Memory B cell (primary cell): ENCODE data around the gene NT5M.

Source experiments
- ATAC-seq: fragments of 150-1000 bp; cut with Tn5 transposase; 2 replicates; pipeline ENCODE4 v1.10.0; 2021; ENCODE audit warnings: low read depth, mild to moderate bottlenecking, moderate library complexity
- DNase-seq, 2 donors: peaks; one replicate each; pipeline ENCODE4 v3.0.0; 2022; ENCODE audit warnings: low spot score in 2 of 2
- H3K27ac Mint-ChIP-seq: one replicate; pipeline ENCODE4 v1.8.0; 2022; ENCODE audit warnings: mild to moderate bottlenecking, moderate library complexity, mixed read lengths
- H3K27me3 Mint-ChIP-seq: one replicate; pipeline ENCODE4 v1.8.0; 2022; ENCODE audit warnings: mixed read lengths
- H3K36me3 Mint-ChIP-seq: one replicate; pipeline ENCODE4 v1.8.0; 2022; ENCODE audit warnings: mild to moderate bottlenecking, mixed read lengths
- H3K4me1 Mint-ChIP-seq: one replicate; pipeline ENCODE4 v1.8.0; 2022; ENCODE audit warnings: mixed read lengths
- H3K4me3 Mint-ChIP-seq: one replicate; pipeline ENCODE4 v1.8.0; 2022; ENCODE audit warnings: mild to moderate bottlenecking, moderate library complexity, mixed read lengths
- H3K9me3 Mint-ChIP-seq: one replicate; pipeline ENCODE4 v1.8.0; 2022; ENCODE audit warnings: mixed read lengths

Gene NT5M

GRCh38 chr17:17314501-17315071 is 11.4 kb downstream of the NT5M start:
- no peak overlapping the region for H3K4me3 Mint-ChIP-seq

DNA sequence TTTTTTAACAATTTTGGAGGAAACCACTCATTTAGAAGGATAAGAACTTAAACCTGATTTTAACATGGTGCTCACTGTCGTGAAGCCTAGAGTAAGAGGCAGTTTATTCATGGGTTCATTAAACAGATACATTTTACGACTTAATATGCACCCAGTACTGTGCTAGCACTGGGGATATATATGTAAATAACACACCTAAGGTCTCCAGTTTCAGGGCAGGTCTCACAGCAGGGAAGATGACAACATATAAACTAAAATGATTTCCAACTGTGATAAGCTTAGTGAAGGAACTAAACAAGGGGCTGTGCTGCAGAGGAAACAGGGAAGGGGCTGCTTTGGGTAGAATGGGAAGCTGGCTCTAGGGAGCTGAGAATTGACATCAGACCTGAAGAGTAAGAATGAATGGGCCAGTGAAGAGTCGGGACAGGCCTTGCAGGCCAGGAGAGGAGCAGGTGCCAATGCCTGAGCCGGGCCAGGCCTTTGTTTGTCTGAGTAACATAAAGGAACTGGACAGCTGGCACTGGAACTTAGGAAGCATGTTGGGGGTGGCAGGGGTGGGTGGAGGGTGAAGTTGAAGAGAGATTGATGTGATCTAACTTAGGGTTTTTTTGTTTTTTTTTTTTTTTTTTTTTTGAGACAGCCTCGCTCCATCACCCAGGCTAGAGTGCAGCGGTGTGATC is 12.1 kb downstream of the NT5M start:
- Mint-ChIP-seq H3K4me3 (no peak overlapping the region), H3K27me3 (no peaks in the 10 kb centered on the region)
- no peak for DNase-seq

More at GRCh38 chr17:17314501-17315071, 11.4 kb downstream of the NT5M start:
- DNase-seq (no peak), ATAC-seq (no peak)
- Mint-ChIP-seq H3K27ac (no peak overlapping the region), H3K4me1 (peaks cover 5% of the 10 kb centered on the region), H3K36me3 (no peaks in the 10 kb centered on the region), H3K9me3 (no peaks in the 10 kb centered on the region), H3K27me3 (no peaks in the 10 kb centered on the region)

DNA sequence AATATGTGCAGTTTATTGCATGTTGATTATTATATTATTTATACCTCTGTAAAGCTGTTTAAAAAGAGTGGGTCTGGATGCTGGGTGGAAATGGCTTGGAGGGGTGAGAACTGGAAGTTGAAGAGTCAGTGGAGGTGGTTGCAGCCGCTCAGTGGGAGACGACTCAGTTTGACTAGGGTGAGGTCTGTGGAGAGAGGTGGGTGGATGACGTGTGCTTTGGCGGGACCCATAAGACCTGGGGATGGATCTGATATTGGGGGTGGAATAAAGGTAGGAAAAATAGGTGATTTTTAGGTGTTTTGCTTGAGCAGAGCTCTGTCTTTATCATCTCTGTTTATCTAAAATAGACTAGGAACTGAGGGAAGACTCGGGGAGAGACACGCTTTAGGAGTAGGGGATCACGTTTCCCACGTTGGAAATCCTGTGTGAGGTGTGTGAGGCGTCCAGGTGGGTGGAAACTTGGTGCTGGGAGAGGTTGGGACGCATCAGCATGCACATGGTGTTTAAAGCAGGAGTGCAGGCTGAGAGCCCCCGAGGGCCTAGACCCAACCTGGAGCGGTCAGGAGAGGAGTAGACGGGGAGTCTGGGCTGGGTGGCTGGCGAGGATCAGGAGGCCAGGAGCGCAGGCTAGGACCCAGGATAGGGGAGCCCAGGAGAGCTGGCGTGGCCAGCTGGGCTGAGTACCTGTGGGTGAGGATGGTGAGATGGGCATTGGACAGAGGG is 17.2 kb downstream of the NT5M start:
- Mint-ChIP-seq H3K4me1 (no peaks in the 10 kb centered on the region), H3K4me3 (no peak overlapping the region), H3K27me3 (no peaks in the 10 kb centered on the region), H3K9me3 (no peaks in the 10 kb centered on the region), H3K36me3 (no peaks in the 10 kb centered on the region), H3K27ac (no peak overlapping the region)
- no peak for DNase-seq
- no peak for ATAC-seq

More for the DNA sequence above, 12.1 kb downstream of the NT5M start:
- Mint-ChIP-seq H3K4me1 (peaks cover 5% of the 10 kb centered on the region), H3K27ac (no peak overlapping the region), H3K9me3 (no peaks in the 10 kb centered on the region), H3K36me3 (no peaks in the 10 kb centered on the region)
- no peak for ATAC-seq

- H3K4me1 Mint-ChIP-seq = no peaks in the 10 kb centered on the region
- H3K9me3 Mint-ChIP-seq = no peaks in the 10 kb centered on the region
- H3K27ac Mint-ChIP-seq = no peak overlapping the region
- H3K4me3 Mint-ChIP-seq = no peak overlapping the region
- no peaks in the 10 kb centered on the region for H3K36me3 Mint-ChIP-seq
- DNase-seq (no peak), ATAC-seq (no peak)
- H3K27me3 Mint-ChIP-seq = no peaks in the 10 kb centered on the region
Measured at GRCh38 chr17:17320911-17321220, 17.7 kb downstream of the NT5M start.

DNA sequence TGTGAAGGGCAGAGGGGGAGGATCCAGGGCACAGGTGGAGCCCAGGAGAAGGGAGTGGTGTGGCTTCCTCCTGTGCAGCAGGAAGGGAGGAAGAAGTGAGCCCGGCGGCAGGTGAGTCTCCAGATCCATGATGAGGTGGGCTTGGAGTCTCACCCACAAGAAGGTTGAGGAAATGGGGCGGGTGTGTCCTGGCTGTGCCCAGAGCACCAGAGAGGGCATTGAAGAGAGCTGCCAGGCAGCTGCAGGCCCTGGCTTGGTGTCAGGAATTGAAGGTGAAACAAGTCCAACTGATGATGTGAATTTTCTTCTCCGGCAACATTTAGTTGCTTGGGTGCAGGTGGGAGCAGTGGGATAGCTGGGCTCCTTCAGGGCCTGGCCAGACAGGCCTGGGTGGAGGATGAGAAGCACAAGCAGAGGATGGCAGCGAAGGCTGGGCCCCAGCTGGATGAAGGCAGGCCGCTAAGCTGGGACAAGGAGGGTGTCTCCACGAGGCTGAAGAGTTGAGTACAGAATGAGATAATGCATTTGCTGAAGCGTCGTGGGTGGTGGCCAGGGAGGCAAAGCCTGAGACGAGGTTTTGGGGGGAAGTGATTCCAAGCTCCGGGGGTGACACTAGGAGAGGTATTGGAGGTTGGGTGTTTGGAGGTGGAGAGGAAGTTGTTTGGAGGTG is 18.3 kb downstream of the NT5M start:
- no peaks in the 10 kb centered on the region for H3K36me3 Mint-ChIP-seq
- H3K4me3 Mint-ChIP-seq = no peak overlapping the region
- H3K9me3 Mint-ChIP-seq = no peaks in the 10 kb centered on the region
- no peaks in the 10 kb centered on the region for H3K27me3 Mint-ChIP-seq
- DNase-seq (no peak), ATAC-seq (no peak)
- no peak overlapping the region for H3K27ac Mint-ChIP-seq
- H3K4me1 Mint-ChIP-seq = no peaks in the 10 kb centered on the region

- Mint-ChIP-seq H3K4me3 (no peak overlapping the region), H3K27ac (no peak overlapping the region)
Measured at GRCh38 chr17:17322516-17323510, 19.6 kb downstream of the NT5M start.

DNA sequence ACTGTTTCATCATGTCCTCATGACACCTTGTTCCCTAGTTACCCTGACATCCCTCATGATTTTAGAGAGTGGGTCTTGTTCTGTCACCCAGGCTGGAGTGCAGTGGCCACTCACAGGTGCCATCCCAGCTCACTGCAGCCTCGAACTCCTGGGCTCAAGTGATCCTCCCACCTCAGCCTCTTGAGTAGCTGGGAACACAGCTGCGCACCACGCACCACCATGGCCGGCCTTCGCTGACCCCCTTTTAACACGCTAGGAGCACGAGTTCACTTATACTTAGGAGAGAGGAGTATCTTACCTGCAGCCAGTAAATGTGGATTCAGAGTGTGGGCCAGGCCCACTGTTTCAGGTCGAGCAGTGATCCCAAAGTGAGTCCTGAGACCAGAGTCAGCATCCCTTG is 21.4 kb downstream of the NT5M start:
- Mint-ChIP-seq H3K27me3 (no peaks in the 10 kb centered on the region), H3K9me3 (no peaks in the 10 kb centered on the region), H3K36me3 (no peaks in the 10 kb centered on the region), H3K4me1 (no peaks in the 10 kb centered on the region), H3K27ac (no peak overlapping the region), H3K4me3 (no peak overlapping the region)
- no peak for DNase-seq
- no peak for ATAC-seq

More at GRCh38 chr17:17322516-17323510, 19.6 kb downstream of the NT5M start:
- Mint-ChIP-seq H3K9me3 (no peaks in the 10 kb centered on the region), H3K27me3 (no peaks in the 10 kb centered on the region), H3K36me3 (no peaks in the 10 kb centered on the region), H3K4me1 (no peaks in the 10 kb centered on the region)
- DNase-seq = no peak
- no peak for ATAC-seq

- Mint-ChIP-seq H3K27me3 (no peaks in the 10 kb centered on the region), H3K4me3 (no peak overlapping the region), H3K27ac (no peak overlapping the region), H3K36me3 (no peaks in the 10 kb centered on the region), H3K4me1 (no peaks in the 10 kb centered on the region), H3K9me3 (no peaks in the 10 kb centered on the region)
- DNase-seq = no peak
- ATAC-seq = no peak
Measured at GRCh38 chr17:17325228-17325627, 22.1 kb downstream of the NT5M start.

GRCh38 chr17:17325816-17326215 is 22.6 kb downstream of the NT5M start:
- Mint-ChIP-seq H3K9me3 (no peaks in the 10 kb centered on the region), H3K27ac (no peak overlapping the region), H3K27me3 (no peaks in the 10 kb centered on the region), H3K4me3 (no peak overlapping the region), H3K36me3 (no peaks in the 10 kb centered on the region), H3K4me1 (no peaks in the 10 kb centered on the region)
- DNase-seq (no peak), ATAC-seq (no peak)

DNA sequence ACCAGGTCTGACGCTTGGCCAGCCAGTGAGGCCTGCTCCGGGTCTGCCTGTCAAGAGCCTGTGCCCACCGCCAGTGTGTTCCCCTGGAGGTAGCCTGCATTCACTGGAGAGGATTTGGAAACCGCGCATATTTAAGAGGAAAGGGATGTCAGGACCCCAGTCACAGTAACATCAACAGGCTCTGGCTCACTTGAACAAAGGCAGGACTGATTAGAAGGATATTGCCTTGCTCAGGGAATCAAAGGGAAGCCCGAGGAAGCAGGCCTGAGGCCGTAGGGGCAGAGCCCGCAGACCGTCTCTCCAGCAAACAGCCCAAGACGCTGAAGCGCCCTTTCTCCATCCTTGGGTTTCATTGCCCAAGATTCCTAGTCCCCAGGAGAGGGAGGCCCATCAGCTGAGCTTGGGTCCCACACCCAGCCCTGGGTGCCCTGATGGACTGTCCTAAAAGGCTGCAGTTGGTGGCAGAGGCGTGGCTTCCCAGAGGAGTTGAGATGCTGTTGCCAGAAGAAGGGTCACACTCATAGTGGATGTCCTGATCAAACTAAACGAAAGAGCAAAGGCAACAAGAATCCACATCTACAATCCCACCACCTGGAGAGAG is 23.2 kb downstream of the NT5M start:
- Mint-ChIP-seq H3K36me3 (no peaks in the 10 kb centered on the region), H3K4me3 (no peak overlapping the region), H3K27ac (no peak overlapping the region), H3K27me3 (no peaks in the 10 kb centered on the region), H3K4me1 (no peaks in the 10 kb centered on the region), H3K9me3 (no peaks in the 10 kb centered on the region)
- DNase-seq (no peak), ATAC-seq (no peak)

GRCh38 chr17:17328251-17328650 is 25.1 kb downstream of the NT5M start:
- Mint-ChIP-seq H3K36me3 (no peaks in the 10 kb centered on the region), H3K27ac (no peak overlapping the region), H3K4me1 (no peaks in the 10 kb centered on the region), H3K4me3 (no peak overlapping the region), H3K27me3 (no peaks in the 10 kb centered on the region), H3K9me3 (no peaks in the 10 kb centered on the region)
- no peak for ATAC-seq
- DNase-seq = no peak

- Mint-ChIP-seq H3K36me3 (no peaks in the 10 kb centered on the region), H3K4me1 (no peaks in the 10 kb centered on the region), H3K4me3 (no peak overlapping the region), H3K9me3 (no peaks in the 10 kb centered on the region), H3K27ac (no peak overlapping the region), H3K27me3 (peaks cover 2% of the 10 kb centered on the region)
- DNase-seq (no peak), ATAC-seq (no peak)
Measured at GRCh38 chr17:17341452-17341851, 38.3 kb downstream of the NT5M start.

DNA sequence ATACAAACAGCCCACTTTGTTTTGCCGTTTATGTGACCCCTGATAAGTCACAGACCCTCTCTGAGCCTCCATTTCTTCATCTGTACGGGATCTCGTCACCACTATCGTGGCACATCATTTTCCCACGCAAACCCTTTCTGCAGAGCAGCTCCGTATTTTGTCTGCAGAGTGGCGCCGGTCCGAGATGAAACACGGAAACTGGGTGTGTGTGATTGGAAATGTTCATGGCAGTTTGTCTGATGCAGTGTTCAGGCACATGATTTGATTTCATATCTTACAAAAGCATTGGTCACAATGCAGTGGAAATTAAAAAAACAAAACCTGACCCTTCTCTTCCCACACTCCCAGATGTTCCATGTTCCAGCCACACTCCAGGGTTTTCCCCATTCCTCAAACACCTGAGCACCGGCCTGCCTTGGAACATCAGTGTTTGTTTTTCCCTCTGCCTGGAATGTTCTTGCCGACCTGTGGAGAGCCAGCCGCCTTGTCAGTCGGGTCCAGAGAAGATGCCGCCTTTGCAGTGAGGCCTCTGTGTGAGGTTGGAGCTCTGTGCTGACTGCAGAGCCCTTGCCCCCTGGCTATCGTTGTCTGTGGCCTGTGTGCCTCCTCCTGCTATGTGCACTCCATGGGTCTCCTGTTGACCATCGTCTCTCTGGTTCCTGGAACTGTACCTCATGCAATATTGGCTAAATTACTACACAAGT is 39.2 kb downstream of the NT5M start:
- Mint-ChIP-seq H3K4me3 (no peak overlapping the region), H3K36me3 (no peaks in the 10 kb centered on the region), H3K9me3 (no peaks in the 10 kb centered on the region), H3K4me1 (no peaks in the 10 kb centered on the region), H3K27me3 (peaks cover 2% of the 10 kb centered on the region), H3K27ac (no peak overlapping the region)
- ATAC-seq = no peak
- no peak for DNase-seq
